ENCODE results near the gene MECP2. TPM values are rescaled to one million over a fixed set of nuclear protein-coding genes. Genes with fewer than 3 reads are reported as not detected.
A peak's percentile ranks its signal among the peaks of the same experiment; 100 is the strongest.
"Not testable (repeated sequence)": the region's sequence is repeated elsewhere in the genome, so short reads cannot be mapped to it uniquely, and the experiment has no call there.

Gene MECP2
- total and polyA plus RNA-seq, 7 donors, result 27.6 to 54.4 (median 35.5) TPM

GRCh38 chrX:153983321-153983801, 114.2 kb downstream of the MECP2 start:
- Histone ChIP-seq H3K9me3 (no peaks in the 10 kb centered on the region), H3K4me1 (no peaks in the 10 kb centered on the region), H3K4me3 (no peak overlapping the region), H3K27ac (no peak overlapping the region), H3K36me3 (ENCODE audit: insufficient read depth in 1 of 2, low read depth in 1 of 2) (peaks cover 0 to 9% of the 10 kb centered on the region in 2 donors), H3K27me3 (ENCODE audit: insufficient read depth in 3 of 3, low read length in 2 of 3) (no peaks in the 10 kb centered on the region)
- intact Hi-C loops (cut with DNase I), result no loop called here
- ATAC-seq (no peak), DNase-seq (peak in 1 of 2 donors; percentile 47)
- 87 to 90% (median 89%) methylated on average over 12 of the region's 12 CpGs for WGBS, 3 donors
- no peak for TF ChIP-seq CTCF (IDR thresholded peaks at IDR 0.05)

- DNase-seq, result peak; percentile 53 to 81
Measured at GRCh38 chrX:153981771-153982533, 115.6 kb downstream of the MECP2 start.

DNA sequence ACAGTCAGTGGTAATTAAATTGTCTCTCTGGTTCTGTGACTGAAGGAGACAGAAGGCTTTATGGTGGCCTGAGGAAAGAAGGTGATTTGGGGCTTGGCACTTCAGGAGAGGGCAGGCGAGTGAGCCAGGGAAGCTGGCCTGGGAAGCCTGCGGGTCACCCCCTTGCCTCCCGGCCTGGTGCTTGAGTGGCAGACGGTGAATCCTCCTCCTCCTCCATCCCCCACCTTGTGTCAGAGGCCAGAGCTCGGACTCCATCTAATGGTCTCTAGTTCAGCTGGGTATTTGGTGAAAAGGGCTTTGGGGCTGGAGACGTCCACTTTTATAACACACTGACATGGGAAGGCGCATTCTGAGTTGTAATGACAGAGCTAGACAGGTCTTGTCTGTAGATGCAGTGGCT, 116.3 kb downstream of the MECP2 start:
- Histone ChIP-seq H3K27me3 (ENCODE audit: insufficient read depth in 3 of 3, low read length in 2 of 3) (no peaks in the 10 kb centered on the region), H3K9me3 (no peaks in the 10 kb centered on the region), H3K27ac (peak overlapping the region; percentile 10), H3K4me1 (no peaks in the 10 kb centered on the region), H3K4me3 (no peak overlapping the region), H3K36me3 (ENCODE audit: insufficient read depth in 1 of 2, low read depth in 1 of 2) (peaks cover 0 to 9% of the 10 kb centered on the region in 2 donors)
- intact Hi-C loops (cut with DNase I), result no loop called here
- 85 to 91% (median 85%) methylated on average over 6 to 7 of the region's 7 CpGs for WGBS, 3 donors
- no peak for TF ChIP-seq CTCF (IDR thresholded peaks at IDR 0.05)
- no peak for ATAC-seq
- DNase-seq, result no peak

More at GRCh38 chrX:153981771-153982533, 115.6 kb downstream of the MECP2 start:
- Histone ChIP-seq H3K36me3 (ENCODE audit: insufficient read depth in 1 of 2, low read depth in 1 of 2) (peaks cover 0 to 9% of the 10 kb centered on the region in 2 donors), H3K27me3 (ENCODE audit: insufficient read depth in 3 of 3, low read length in 2 of 3) (no peaks in the 10 kb centered on the region), H3K4me1 (no peaks in the 10 kb centered on the region), H3K9me3 (no peaks in the 10 kb centered on the region), H3K27ac (no peak overlapping the region), H3K4me3 (no peak overlapping the region)
- intact Hi-C loops (cut with DNase I), result no loop called here
- TF ChIP-seq CTCF (IDR thresholded peaks at IDR 0.05), result no peak
- ATAC-seq, result peak in 1 of 4 donors; percentile 3
- WGBS, 3 donors, result 87 to 89% (median 88%) methylated on average over 28 to 52 of the region's 52 CpGs

GRCh38 chrX:153980394-153980793, 117.1 kb downstream of the MECP2 start:
- not testable (repeated sequence) for H3K27me3 ChIP-seq (ENCODE audit: insufficient read depth in 3 of 3, low read length in 2 of 3)

DNA sequence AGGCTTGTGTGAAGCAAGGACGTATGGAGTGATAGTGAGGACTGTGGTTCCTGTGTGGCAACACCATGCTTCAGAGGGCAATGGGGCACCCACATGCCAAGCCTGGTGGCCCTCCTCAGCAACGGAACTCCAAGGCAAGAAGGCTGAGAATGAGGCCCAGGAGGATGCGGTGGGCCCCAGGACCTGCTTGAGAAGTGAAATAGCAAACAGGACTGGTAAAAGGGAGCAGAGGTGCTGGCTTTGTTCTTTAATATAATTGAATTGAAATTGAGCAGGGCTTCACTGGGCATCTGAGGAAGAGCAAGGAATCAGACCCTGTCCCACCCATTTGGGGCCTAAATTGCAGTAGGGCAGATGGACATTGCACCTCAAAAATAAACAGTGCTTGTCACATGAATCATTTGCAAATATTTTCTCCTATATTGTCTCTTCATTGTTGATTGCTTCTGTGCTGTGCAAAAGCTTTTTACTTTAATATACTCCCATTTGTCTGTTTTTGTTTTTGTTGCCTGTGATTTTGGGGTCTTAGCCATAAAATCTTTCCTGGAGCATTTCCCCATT, 122.7 kb downstream of the MECP2 start:
- WGBS, 3 donors, result 71 to 83% (median 76%) methylated on average over 3 of the region's 3 CpGs
- intact Hi-C loops (cut with DNase I), result loop anchor here in 1 of 2 donors (5.0 kb wide), 1 partner anchor 37 kb away; no protein-coding TSS in a partner anchor

More at GRCh38 chrX:153980394-153980793, 117.1 kb downstream of the MECP2 start:
- H3K4me1 ChIP-seq; ATAC-seq; intact Hi-C loops (cut with DNase I); H3K4me3 ChIP-seq; H3K36me3 ChIP-seq (ENCODE audit: insufficient read depth in 1 of 2, low read depth in 1 of 2); H3K27ac ChIP-seq; H3K9me3 ChIP-seq: not testable (repeated sequence)
- 63 to 90% (median 80%) methylated on average over 8 to 9 of the region's 10 CpGs for WGBS, 3 donors
- DNase-seq, result peak in 1 of 2 donors; percentile 6

More for the DNA sequence above, 122.7 kb downstream of the MECP2 start:
- Histone ChIP-seq H3K36me3 (ENCODE audit: insufficient read depth in 1 of 2, low read depth in 1 of 2) (no peaks in the 10 kb centered on the region), H3K9me3 (no peaks in the 10 kb centered on the region), H3K4me1 (peaks cover 10% of the 10 kb centered on the region), H3K4me3 (no peak overlapping the region), H3K27me3 (ENCODE audit: insufficient read depth in 3 of 3, low read length in 2 of 3) (no peaks in the 10 kb centered on the region), H3K27ac (peak overlapping the region; percentile 97)
- no peak for TF ChIP-seq CTCF (IDR thresholded peaks at IDR 0.05)
- DNase-seq (peak in 1 of 2 donors; percentile 39), ATAC-seq (no peak)

Measured in psoas muscle (tissue), 8 donors.